K562 (cell line): ENCODE measurements around the gene PHF12. TPM values are rescaled to one million over a fixed set of nuclear protein-coding genes. Genes with fewer than 3 reads are reported as not detected.

Source experiments
- ARID1B ChIP-seq: fragments of 450-650 bp; IDR thresholded peaks from 2 replicates; pipeline ENCODE4 v1.6.1; 2016; ENCODE audit warnings: antibody characterized with exemption, mild to moderate bottlenecking, inconsistent platforms
- BACH1 ChIP-seq: fragments of 200-800 bp; sonication (Bioruptor generic); IDR thresholded peaks from 2 replicates; pipeline ENCODE4 v1.6.1; 2016; ENCODE audit warnings: missing genetic modification characterization, missing compliant biosample characterization
- CREM ChIP-seq: IDR thresholded peaks from 2 replicates; pipeline ENCODE4 v1.6.1; 2014; ENCODE audit warnings: antibody characterized with exemption, low read depth
- FOXA3 ChIP-seq, 2 experiments: fragments of 450-650 bp in 1 of 2; sonication (generic) in 1 of 2; formaldehyde crosslinking; IDR thresholded peaks in 1 of 2; conservative IDR thresholded peaks in 1 of 2; 2 replicates each; pipeline versions ENCODE4 v1.4.0 to v1.8.0; 2020 to 2022; ENCODE audit warnings: mild to moderate bottlenecking in 2 of 2, missing genetic modification reagents in 1 of 2
- GABPB1 ChIP-seq: sonication (generic); formaldehyde crosslinking; IDR thresholded peaks from 2 replicates; pipeline ENCODE4 v1.8.0; 2022; ENCODE audit warnings: mild to moderate bottlenecking, missing genetic modification reagents
- ILK ChIP-seq: fragments of 450-650 bp; IDR thresholded peaks from 2 replicates; pipeline ENCODE4 v1.6.1; 2016; ENCODE audit warnings: missing genetic modification characterization, low read depth, mild to moderate bottlenecking, missing compliant biosample characterization, moderate library complexity, borderline replicate concordance
- JUND ChIP-seq, 2 experiments: IDR thresholded peaks; 2 replicates in 1 of 2; 3 replicates in 1 of 2; pipeline ENCODE4 v1.6.1; 2011; ENCODE audit warnings: borderline replicate concordance in 2 of 2, low read depth in 2 of 2, low read length in 2 of 2, improper control_type of control experiment in 1 of 2, missing biosample characterization in 1 of 2, missing genetic modification characterization in 1 of 2, missing genetic modification reagents in 1 of 2
- MBD2 ChIP-seq: sonication (generic); IDR thresholded peaks from 2 replicates; pipeline ENCODE4 v1.6.1; 2016; ENCODE audit warnings: low read depth, borderline replicate concordance
- POLR2AphosphoS5 ChIP-seq: IDR thresholded peaks from 2 replicates; pipeline ENCODE4 v1.6.1; 2011; ENCODE audit warnings: mild to moderate bottlenecking, low read depth, low read length, moderate library complexity; ENCODE audit not compliant: control insufficient read depth, insufficient read depth
- RNF2 ChIP-seq: sonication (generic); IDR thresholded peaks from 2 replicates; pipeline ENCODE4 v1.6.1; 2016
- ZNF174 ChIP-seq: fragments of 250-450 bp; sonication (Bioruptor Pico); IDR thresholded peaks from 2 replicates; pipeline ENCODE4 v1.4.0; 2020; ENCODE audit warnings: mild to moderate bottlenecking
- ZNF354B ChIP-seq: fragments of 250-450 bp; sonication (Bioruptor Pico); IDR thresholded peaks from 2 replicates; pipeline ENCODE4 v1.4.0; 2020
- polyA plus RNA-seq, 8 experiments: library from polyadenylated mRNA; depleted of rRNA in 4 of 8; stranded (reverse) in 5 of 8; unstranded in 3 of 8; fragments of >200 nt; fragmentation: Nextera tagmentation in 2 of 8; fragmentation: Illumina TruSeq in 1 of 8; extraction: Ambion mirVana in 2 of 8; extraction: Trizol in 1 of 8; gene quantifications; 2 replicates each; pipeline versions ENCODE4 v1.2.1 to v1.2.3, GENCODE V29; 2011 to 2014; ENCODE audit warnings: inconsistent platforms in 1 of 8, missing spikeins in 1 of 8
- total RNA-seq, 7 experiments: library from RNA; depleted of rRNA in 6 of 7; stranded (reverse); fragments of >200 nt in 6 of 7; fragmentation: Illumina TruSeq in 2 of 7; extraction: Trizol in 2 of 7; gene quantifications; 2 replicates each; pipeline versions ENCODE4 v1.2.1 to v1.2.3, GENCODE V29; 2011 to 2021; ENCODE audit warnings: low replicate concordance in 1 of 7
- TF ChIP-seq, protein P1 (sequence below): fragments of 450-650 bp; IDR thresholded peaks from 2 replicates; pipeline ENCODE4 v1.6.1; 2017; ENCODE audit warnings: antibody characterized with exemption, mild to moderate bottlenecking
- TF ChIP-seq, protein P2 (sequence below), 2 experiments: fragments of 450-650 bp; formaldehyde crosslinking in 1 of 2; IDR thresholded peaks; 2 replicates each; pipeline versions ENCODE4 v1.4.0 to v1.6.1; 2014 to 2020; ENCODE audit warnings: mild to moderate bottlenecking in 2 of 2, borderline replicate concordance in 1 of 2, low read depth in 1 of 2

Gene PHF12
- total and polyA plus RNA-seq, 9 of the 15 experiments (the other 6 are each of a cell fraction or from before 2014, with no cell fraction given), result 0.82 to 31.3 (median 13.5) TPM

DNA sequence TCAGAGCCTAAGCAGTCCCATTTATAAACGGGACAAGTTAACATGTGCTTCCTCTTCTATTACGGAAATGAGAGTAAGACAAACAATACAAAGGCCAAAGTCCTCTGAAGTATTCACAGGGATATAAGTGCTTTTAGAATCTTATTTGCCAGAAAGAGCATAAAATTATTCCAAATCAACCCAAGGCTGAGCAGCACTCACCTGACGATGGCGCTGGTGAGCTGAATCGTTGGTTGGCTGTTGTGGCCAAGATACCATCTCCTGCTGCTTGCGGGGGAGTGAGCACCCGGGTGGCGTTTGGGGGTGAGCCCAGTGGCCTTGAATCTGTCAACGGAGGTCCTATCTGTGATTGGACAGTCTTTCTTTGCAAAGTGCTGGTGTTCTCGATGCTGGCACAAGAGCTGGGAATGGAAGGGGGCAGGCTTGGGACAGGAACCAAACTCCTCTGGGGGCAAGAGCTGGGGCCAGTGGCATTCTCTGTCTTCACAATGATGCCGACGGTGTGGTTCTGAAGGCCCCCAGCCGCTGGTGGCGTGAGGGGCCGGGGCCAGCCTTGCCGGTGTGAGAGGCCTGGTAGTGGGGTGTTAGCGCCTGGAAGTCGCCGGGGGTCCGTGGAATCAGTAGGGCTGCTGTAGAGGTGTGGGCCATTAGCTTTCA, 38.9 kb downstream of the PHF12 start (continued):
- TF ChIP-seq FOXA3 (CRISPR knock-in tag; conservative IDR thresholded peaks at IDR 0.05 in 1 of 2, IDR thresholded peaks at IDR 0.05 in 1 of 2), result 0 out of 4 replicates have a peak, but pooled peaks of 1 of the 2 experiments have one; percentile 55
- TF ChIP-seq, protein P1, sequence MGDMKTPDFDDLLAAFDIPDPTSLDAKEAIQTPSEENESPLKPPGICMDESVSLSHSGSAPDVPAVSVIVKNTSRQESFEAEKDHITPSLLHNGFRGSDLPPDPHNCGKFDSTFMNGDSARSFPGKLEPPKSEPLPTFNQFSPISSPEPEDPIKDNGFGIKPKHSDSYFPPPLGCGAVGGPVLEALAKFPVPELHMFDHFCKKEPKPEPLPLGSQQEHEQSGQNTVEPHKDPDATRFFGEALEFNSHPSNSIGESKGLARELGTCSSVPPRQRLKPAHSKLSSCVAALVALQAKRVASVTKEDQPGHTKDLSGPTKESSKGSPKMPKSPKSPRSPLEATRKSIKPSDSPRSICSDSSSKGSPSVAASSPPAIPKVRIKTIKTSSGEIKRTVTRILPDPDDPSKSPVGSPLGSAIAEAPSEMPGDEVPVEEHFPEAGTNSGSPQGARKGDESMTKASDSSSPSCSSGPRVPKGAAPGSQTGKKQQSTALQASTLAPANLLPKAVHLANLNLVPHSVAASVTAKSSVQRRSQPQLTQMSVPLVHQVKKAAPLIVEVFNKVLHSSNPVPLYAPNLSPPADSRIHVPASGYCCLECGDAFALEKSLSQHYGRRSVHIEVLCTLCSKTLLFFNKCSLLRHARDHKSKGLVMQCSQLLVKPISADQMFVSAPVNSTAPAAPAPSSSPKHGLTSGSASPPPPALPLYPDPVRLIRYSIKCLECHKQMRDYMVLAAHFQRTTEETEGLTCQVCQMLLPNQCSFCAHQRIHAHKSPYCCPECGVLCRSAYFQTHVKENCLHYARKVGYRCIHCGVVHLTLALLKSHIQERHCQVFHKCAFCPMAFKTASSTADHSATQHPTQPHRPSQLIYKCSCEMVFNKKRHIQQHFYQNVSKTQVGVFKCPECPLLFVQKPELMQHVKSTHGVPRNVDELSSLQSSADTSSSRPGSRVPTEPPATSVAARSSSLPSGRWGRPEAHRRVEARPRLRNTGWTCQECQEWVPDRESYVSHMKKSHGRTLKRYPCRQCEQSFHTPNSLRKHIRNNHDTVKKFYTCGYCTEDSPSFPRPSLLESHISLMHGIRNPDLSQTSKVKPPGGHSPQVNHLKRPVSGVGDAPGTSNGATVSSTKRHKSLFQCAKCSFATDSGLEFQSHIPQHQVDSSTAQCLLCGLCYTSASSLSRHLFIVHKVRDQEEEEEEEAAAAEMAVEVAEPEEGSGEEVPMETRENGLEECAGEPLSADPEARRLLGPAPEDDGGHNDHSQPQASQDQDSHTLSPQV, result peak; percentile 69
- peak; percentile 79 for TF ChIP-seq CREM
- TF ChIP-seq, protein P2, sequence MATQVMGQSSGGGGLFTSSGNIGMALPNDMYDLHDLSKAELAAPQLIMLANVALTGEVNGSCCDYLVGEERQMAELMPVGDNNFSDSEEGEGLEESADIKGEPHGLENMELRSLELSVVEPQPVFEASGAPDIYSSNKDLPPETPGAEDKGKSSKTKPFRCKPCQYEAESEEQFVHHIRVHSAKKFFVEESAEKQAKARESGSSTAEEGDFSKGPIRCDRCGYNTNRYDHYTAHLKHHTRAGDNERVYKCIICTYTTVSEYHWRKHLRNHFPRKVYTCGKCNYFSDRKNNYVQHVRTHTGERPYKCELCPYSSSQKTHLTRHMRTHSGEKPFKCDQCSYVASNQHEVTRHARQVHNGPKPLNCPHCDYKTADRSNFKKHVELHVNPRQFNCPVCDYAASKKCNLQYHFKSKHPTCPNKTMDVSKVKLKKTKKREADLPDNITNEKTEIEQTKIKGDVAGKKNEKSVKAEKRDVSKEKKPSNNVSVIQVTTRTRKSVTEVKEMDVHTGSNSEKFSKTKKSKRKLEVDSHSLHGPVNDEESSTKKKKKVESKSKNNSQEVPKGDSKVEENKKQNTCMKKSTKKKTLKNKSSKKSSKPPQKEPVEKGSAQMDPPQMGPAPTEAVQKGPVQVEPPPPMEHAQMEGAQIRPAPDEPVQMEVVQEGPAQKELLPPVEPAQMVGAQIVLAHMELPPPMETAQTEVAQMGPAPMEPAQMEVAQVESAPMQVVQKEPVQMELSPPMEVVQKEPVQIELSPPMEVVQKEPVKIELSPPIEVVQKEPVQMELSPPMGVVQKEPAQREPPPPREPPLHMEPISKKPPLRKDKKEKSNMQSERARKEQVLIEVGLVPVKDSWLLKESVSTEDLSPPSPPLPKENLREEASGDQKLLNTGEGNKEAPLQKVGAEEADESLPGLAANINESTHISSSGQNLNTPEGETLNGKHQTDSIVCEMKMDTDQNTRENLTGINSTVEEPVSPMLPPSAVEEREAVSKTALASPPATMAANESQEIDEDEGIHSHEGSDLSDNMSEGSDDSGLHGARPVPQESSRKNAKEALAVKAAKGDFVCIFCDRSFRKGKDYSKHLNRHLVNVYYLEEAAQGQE (IDR thresholded peaks at IDR 0.05; ENCODE audit: borderline replicate concordance), result peak; percentile 41; the same call in 1 of the 2 replicates
- TF ChIP-seq, protein P2 (CRISPR knock-in tag; IDR thresholded peaks at IDR 0.05; ENCODE audit: low read depth), result no peak
- TF ChIP-seq ZNF174, result no peak
- peak; percentile 23; the same call in 1 of the 2 replicates for TF ChIP-seq GABPB1 (CRISPR knock-in tag)
- no peak for TF ChIP-seq ZNF354B
- peak; percentile 93 for TF ChIP-seq ARID1B
- peak; percentile 86 for TF ChIP-seq RNF2
- TF ChIP-seq ILK (tag), result no peak
- peak; percentile 79 for TF ChIP-seq POLR2AphosphoS5
- 0 out of 2 replicates have a peak, but pooled peaks have one; percentile 50 for TF ChIP-seq MBD2
- TF ChIP-seq JUND (IDR thresholded peaks at IDR 0.05; ENCODE audit: borderline replicate concordance, low read depth, low read length), result peak; percentile 70
- TF ChIP-seq JUND (tag; IDR thresholded peaks at IDR 0.05; ENCODE audit: borderline replicate concordance, low read depth, low read length), result peak; percentile 46; the same call in 1 of the 3 replicates
- TF ChIP-seq BACH1 (tag), result no peak
